OCI-LY3 (cell line): Measurements from ENCODE around the gene ZNF70.

Source experiments
- H2AFZ ChIP-seq: fragments of 200-600, 300-600 bp; shearing (Covaris generic); 2 replicates; pipeline ENCODE4 v1.6.0; 2014; ENCODE audit warnings: antibody characterized with exemption, low read depth, low read length
- H3K27ac ChIP-seq: fragments of 200-600, 300-600 bp; sonication (generic); 2 replicates; pipeline ENCODE4 v1.5.1; 2014; ENCODE audit warnings: mild to moderate bottlenecking, low read length, moderate library complexity, mixed read lengths
- H3K27me3 ChIP-seq: fragments of 200-600, 300-600 bp; sonication (generic); 2 replicates; pipeline ENCODE4 v1.6.1; 2014; ENCODE audit warnings: low read depth, low read length, mixed read lengths
- H3K36me3 ChIP-seq: fragments of 200-600, 300-600 bp; sonication (generic); replicated peaks from 2 replicates; pipeline ENCODE3; 2014; ENCODE audit warnings: low read depth, low read length, mixed read lengths
- H3K4me1 ChIP-seq: fragments of 300-600, 200-600 bp; sonication (generic); 2 replicates; pipeline ENCODE4 v1.6.1; 2014; ENCODE audit warnings: low read length, mixed read lengths
- H3K4me2 ChIP-seq: fragments of 200-600, 300-600 bp; sonication (generic); 2 replicates; pipeline ENCODE4 v1.6.1; 2014; ENCODE audit warnings: low read length, mixed read lengths
- H3K4me3 ChIP-seq: fragments of 300-600, 200-600 bp; sonication (generic); 2 replicates; pipeline ENCODE4 v1.5.1; 2014; ENCODE audit warnings: antibody characterized with exemption, mild to moderate bottlenecking, low read length, moderate library complexity
- H3K79me2 ChIP-seq: fragments of 300-600, 200-600 bp; shearing (Covaris generic); 2 replicates; pipeline ENCODE4 v1.6.1; 2014; ENCODE audit warnings: mild to moderate bottlenecking, low read length, mixed read lengths
- H3K9ac ChIP-seq: fragments of 300-600, 200-600 bp; shearing (Covaris generic); 2 replicates; pipeline ENCODE4 v1.6.0; 2014; ENCODE audit warnings: mild to moderate bottlenecking, low read length, moderate library complexity
- H3K9me3 ChIP-seq: fragments of 200-600, 300-600 bp; shearing (Covaris generic); 2 replicates; pipeline ENCODE4 v1.6.1; 2014; ENCODE audit warnings: low read length, mixed read lengths; ENCODE audit not compliant: insufficient read depth
- H4K20me1 ChIP-seq: fragments of 200-600, 300-600 bp; sonication (generic); 2 replicates; pipeline ENCODE4 v1.6.1; 2016; ENCODE audit warnings: low read length, mixed read lengths; ENCODE audit not compliant: insufficient read depth
- EZH2phosphoT487 ChIP-seq: fragments of 200-600 bp; shearing (Covaris generic); IDR thresholded peaks from 2 replicates; pipeline ENCODE4 v1.6.1; 2018; ENCODE audit warnings: antibody characterized with exemption, mixed run types, low read depth
- TF ChIP-seq, protein P1 (sequence below): fragments of 200-600, 300-600 bp; sonication (generic); IDR thresholded peaks from 2 replicates; pipeline ENCODE4 v1.5.1; 2014; ENCODE audit warnings: antibody characterized with exemption, low read length, low read depth

ZNF70 gene

DNA sequence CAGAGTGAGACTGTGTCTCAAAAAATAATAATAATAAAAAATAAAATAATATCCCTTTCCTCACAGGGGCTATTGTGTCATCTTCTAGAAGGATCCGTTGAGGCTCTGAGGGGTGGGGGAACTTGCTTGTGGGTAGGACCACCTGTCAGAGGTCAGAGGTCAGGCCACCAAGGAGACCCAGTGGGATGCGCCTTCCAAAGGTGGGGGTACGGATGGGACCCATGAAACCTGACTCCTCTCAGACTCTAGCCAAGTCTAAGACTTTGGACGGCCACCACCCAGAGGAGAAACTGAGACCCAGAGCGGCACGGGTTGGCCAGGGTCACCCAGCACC is 21.4 kb upstream of the ZNF70 start:
- Histone ChIP-seq H3K4me1 (peaks cover 34% of the 10 kb centered on the region), H3K9ac (peak overlapping the region; percentile 71), H3K27ac (no peak overlapping the region), H3K79me2 (peaks cover 9% of the 10 kb centered on the region), H3K27me3 (peaks cover 6% of the 10 kb centered on the region), H4K20me1 (no peaks in the 10 kb centered on the region), H3K36me3 (no peaks in the 10 kb centered on the region), H3K4me3 (peak overlapping the region; percentile 77), H2AFZ (peak overlapping the region; percentile 83; the same call in 1 of the 2 replicates), H3K9me3 (no peaks in the 10 kb centered on the region), H3K4me2 (peak overlapping the region; percentile 94)
- TF ChIP-seq, protein P1, sequence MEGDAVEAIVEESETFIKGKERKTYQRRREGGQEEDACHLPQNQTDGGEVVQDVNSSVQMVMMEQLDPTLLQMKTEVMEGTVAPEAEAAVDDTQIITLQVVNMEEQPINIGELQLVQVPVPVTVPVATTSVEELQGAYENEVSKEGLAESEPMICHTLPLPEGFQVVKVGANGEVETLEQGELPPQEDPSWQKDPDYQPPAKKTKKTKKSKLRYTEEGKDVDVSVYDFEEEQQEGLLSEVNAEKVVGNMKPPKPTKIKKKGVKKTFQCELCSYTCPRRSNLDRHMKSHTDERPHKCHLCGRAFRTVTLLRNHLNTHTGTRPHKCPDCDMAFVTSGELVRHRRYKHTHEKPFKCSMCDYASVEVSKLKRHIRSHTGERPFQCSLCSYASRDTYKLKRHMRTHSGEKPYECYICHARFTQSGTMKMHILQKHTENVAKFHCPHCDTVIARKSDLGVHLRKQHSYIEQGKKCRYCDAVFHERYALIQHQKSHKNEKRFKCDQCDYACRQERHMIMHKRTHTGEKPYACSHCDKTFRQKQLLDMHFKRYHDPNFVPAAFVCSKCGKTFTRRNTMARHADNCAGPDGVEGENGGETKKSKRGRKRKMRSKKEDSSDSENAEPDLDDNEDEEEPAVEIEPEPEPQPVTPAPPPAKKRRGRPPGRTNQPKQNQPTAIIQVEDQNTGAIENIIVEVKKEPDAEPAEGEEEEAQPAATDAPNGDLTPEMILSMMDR, result no peak
- no peak for TF ChIP-seq EZH2phosphoT487

DNA sequence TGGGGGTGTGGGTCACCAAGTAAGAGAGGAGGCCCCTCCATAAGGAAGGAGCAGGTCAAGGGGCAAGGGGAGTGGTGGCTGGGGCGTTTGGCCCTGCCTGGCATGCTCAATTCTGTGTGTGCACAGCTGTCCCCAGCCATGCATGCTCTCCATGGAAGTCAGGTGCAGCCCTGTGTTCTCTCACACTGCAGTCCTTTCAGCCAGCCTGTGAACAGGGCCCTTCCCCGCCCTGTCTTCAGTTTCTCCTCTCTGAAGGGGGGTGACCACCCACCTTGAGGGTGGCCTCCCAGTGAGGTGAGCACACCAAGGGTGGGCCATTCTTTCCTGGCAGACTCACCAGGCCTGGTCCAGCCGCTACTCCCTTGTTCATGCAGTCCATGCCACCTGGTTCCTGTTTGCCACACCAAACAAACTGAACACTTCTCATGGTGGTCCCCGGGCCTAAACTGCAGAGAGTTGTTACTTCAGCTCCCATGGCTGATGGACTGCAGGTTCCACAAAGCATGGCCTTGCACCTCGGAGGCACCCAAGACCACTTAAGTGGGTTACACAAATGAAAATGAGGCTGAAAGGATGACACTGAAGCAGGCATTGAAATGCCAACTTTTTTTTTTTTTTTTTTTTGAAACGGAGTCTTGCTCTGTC is 18.5 kb upstream of the ZNF70 start:
- Histone ChIP-seq H3K27ac (peak overlapping the region; percentile 34; the same call in 1 of the 2 replicates), H3K4me1 (peaks cover 39% of the 10 kb centered on the region), H3K9ac (no peak overlapping the region), H4K20me1 (peaks cover 9% of the 10 kb centered on the region), H3K9me3 (no peaks in the 10 kb centered on the region), H3K4me2 (peak overlapping the region; percentile 96), H3K36me3 (peaks cover 14% of the 10 kb centered on the region), H3K27me3 (peaks cover 6% of the 10 kb centered on the region), H2AFZ (0 out of 2 replicates have a peak overlapping the region, but pooled peaks have one; percentile 2), H3K79me2 (peaks cover 27% of the 10 kb centered on the region), H3K4me3 (peak overlapping the region; percentile 0)
- TF ChIP-seq, protein P1, result no peak
- no peak for TF ChIP-seq EZH2phosphoT487

DNA sequence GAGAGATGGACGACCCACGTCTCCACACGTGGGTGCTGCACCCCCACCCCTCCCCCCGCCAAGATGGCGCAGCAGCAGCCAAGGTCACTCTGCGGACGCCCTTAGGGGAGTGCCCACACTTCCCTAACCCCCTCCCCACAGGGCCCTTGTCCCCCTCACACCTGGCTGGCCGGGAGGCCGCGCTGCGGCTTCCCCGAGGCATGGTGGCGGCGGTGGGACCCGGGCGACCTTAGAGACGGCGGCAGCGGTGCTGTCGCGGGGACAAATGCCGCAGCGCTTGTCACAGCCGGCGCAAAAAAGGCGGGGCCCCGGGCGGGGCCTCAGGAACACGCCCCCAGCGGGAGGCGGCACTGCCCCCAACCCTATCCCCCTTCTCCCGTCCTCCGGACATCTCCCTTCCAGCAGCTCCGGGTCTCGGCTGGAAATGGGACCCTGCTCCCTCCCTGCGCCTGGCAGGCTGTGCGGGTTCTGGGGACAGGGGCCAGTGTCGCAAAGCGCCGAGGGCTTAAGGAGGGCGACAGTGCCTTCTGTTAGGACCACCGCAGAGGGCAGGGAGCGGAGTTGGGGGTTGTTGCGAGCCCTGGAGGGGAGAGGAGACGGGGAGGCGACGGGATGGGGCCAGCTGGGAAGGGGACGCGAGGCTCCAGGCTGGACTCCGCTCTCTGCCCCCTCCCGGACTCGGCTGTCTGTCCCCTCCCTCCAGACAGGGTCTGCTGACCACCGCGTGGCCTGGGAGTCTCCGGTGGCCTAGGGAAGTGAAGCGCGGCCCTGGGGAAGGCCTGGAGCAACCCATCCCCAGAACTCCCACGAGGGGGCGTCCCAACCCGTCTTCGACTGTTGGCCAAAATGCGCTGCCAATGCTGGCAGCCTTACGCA is 17.0 kb upstream of the ZNF70 start, which contains the start of gene CHCHD10:
Gene CHCHD10, minus strand, starts transcription at position 300 of the 876 bp plus-strand sequence. Its CDS starts 98 bp downstream, at position 202.
- Histone ChIP-seq H3K4me3 (peak within 1 kb of the TSS; percentile 94), H3K4me2 (peak within 1 kb of the TSS; percentile 96), H3K27ac (peak within 1 kb of the TSS; percentile 46), H3K36me3 (peaks cover 27% of the 10 kb centered on the region), H2AFZ (peak within 1 kb of the TSS; percentile 89), H3K4me1 (peaks cover 34% of the 10 kb centered on the region), H3K9ac (peak within 1 kb of the TSS; percentile 80), H3K79me2 (peaks cover 27% of the 10 kb centered on the region), H4K20me1 (peaks cover 12% of the 10 kb centered on the region), H3K9me3 (no peaks in the 10 kb centered on the region), H3K27me3 (no peaks in the 10 kb centered on the region)
- TF ChIP-seq EZH2phosphoT487, result no peak
- TF ChIP-seq, protein P1, result peak; percentile 58

DNA sequence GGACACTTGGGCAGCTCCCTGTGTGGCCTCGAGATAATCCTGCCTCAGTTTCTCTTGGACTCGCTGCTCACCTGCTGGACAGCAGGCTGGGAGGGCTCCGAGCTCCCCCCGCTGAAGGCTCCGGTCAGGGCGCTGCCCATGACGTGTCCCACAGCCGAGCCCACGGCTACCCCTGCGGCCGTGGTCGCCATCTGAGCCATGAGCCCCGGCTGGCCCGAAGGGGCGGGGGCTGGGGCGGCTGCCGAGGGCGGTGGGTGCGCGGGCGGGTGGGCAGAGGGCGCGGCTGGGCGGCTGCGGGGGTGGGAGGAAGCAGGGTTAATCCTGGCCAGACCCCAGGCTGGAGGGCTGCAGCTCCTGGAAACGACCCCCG is 16.4 kb upstream of the ZNF70 start:
- no peaks in the 10 kb centered on the region for H3K27me3 ChIP-seq
- peak overlapping the region; percentile 46; the same call in 1 of the 2 replicates for H3K27ac ChIP-seq
- no peaks in the 10 kb centered on the region for H3K9me3 ChIP-seq
- peaks cover 33% of the 10 kb centered on the region for H3K4me1 ChIP-seq
- H3K79me2 ChIP-seq, result peaks cover 27% of the 10 kb centered on the region
- TF ChIP-seq, protein P1, result no peak
- no peak for TF ChIP-seq EZH2phosphoT487
- H3K4me2 ChIP-seq, result peak overlapping the region; percentile 96
- H3K9ac ChIP-seq, result peak overlapping the region; percentile 80
- peaks cover 27% of the 10 kb centered on the region for H3K36me3 ChIP-seq
- H3K4me3 ChIP-seq, result peak overlapping the region; percentile 94
- H4K20me1 ChIP-seq, result peaks cover 12% of the 10 kb centered on the region
- no peak overlapping the region for H2AFZ ChIP-seq
